Transverse colon (tissue), 4 donors: ENCODE measurements around the gene ITIH4. TPM values are rescaled to one million over a fixed set of nuclear protein-coding genes. Genes with fewer than 3 reads are reported as not detected.

Source experiments
- DNase-seq: peaks from one replicate; pipeline ENCODE4 v3.0.0-alpha.2; 2019
- H3K27ac ChIP-seq, 4 donors: fragments of 200-600 bp; sonication (generic); 2 replicates each; pipeline ENCODE4 v1.5.1; 2016 to 2018; ENCODE audit warnings: inconsistent platforms in 4 of 4
- H3K27me3 ChIP-seq: fragments of 200-600 bp; sonication (generic); 2 replicates; pipeline ENCODE4 v1.5.1; 2017; ENCODE audit warnings: inconsistent platforms
- H3K36me3 ChIP-seq, 4 donors: fragments of 200-600 bp; sonication (generic); 2 replicates each; pipeline ENCODE4 v1.5.1; 2017 to 2019; ENCODE audit warnings: inconsistent platforms in 4 of 4
- H3K4me1 ChIP-seq, 4 donors: fragments of 200-600 bp; sonication (generic); 2 replicates each; pipeline ENCODE4 v1.5.1; 2017 to 2020; ENCODE audit warnings: inconsistent platforms in 4 of 4
- H3K4me3 ChIP-seq, 4 donors: fragments of 200-600 bp; sonication (generic); 1 replicate in 1 of 4; 2 replicates in 3 of 4; pipeline versions ENCODE4 v1.5.1 to v1.6.1; 2017 to 2019; ENCODE audit warnings: inconsistent platforms in 4 of 4
- H3K9me3 ChIP-seq, 2 donors: fragments of 200-600 bp; sonication (generic); 2 replicates each; pipeline ENCODE4 v1.5.1; 2017 to 2019; ENCODE audit warnings: inconsistent platforms in 2 of 2
- EP300 ChIP-seq: sonication (generic); formaldehyde crosslinking; IDR thresholded peaks from one replicate; pipeline ENCODE4 v1.6.1; 2017; ENCODE audit warnings: antibody characterized with exemption, low read depth
- POLR2A ChIP-seq: fragments of 450-650 bp; IDR thresholded peaks from one replicate; pipeline ENCODE4 v1.6.1; 2016; ENCODE audit warnings: antibody characterized with exemption, mild to moderate bottlenecking, moderate library complexity
- POLR2AphosphoS5 ChIP-seq, 3 donors: sonication (generic); formaldehyde crosslinking; IDR thresholded peaks; one replicate each; pipeline ENCODE4 v1.6.1; 2016; ENCODE audit warnings: antibody characterized with exemption in 3 of 3
- whole genome bisulfite sequencing, 2 donors: methylation state at CpG; one replicate each; pipeline ENCODE4 v1.1.5; 2018; ENCODE audit warnings: low coverage in 1 of 2; 5-methylcytosine and 5-hydroxymethylcytosine counted together
- in situ Hi-C, 4 donors: fragments of 200-750 bp; cut with MboI; loops; one replicate each; pipeline versions ENCODE4 v1.15.0 to v1.15.1; 2017; ENCODE audit warnings: low sequenced_read_pairs in 3 of 4, low pct_ligation_motif_present in 1 of 4, low pct_unique_long_range_greater_than_20kb in 1 of 4
- intact Hi-C: fragments of 100-400 bp; cut with DNase I; formaldehyde crosslinking; loops from one replicate; pipeline ENCODE4 v1.15.1; 2023; ENCODE audit warnings: low total_unique reads
- total RNA-seq, 4 donors: library from RNA; depleted of rRNA; stranded (reverse); fragments of >200 nt; gene quantifications; one replicate each; pipeline ENCODE4 v1.1.0, GENCODE V29; 2016
- TF ChIP-seq, protein P1 (sequence below), 5 experiments: fragments of 200-600 bp in 3 of 5; fragments of 450-650 bp in 2 of 5; sonication (generic) in 3 of 5; IDR thresholded peaks; 1 replicate in 2 of 5; 2 replicates in 3 of 5; pipeline ENCODE4 v1.5.1; 2016 to 2017; ENCODE audit warnings: antibody characterized with exemption in 5 of 5, inconsistent platforms in 3 of 5, mild to moderate bottlenecking in 2 of 5, moderate library complexity in 1 of 5

Gene ITIH4
- total RNA-seq, 4 donors from 2014 or later: 0.60 to 9.5 (median 4.9) TPM

DNA sequence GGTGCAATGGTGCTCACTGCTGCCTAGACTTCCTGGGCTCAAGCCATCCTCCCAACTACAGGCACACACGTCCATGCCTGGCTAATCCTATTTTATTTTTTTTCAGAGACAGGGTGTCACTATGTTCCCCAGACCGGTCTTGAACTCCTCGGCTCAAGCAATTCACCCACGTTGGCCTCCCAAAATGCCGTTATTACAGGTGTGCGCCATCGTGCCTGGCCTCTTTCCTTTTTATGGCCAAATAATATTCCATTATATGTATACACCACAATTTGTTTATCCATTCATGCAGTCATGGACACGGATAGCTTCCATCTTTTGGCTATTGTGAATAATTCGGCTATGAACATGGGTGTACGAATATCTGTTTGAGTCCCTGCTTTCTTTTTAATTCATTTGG lies 58.8 kb downstream of the ITIH4 start:
- no peaks in the 10 kb centered on the region for H3K9me3 ChIP-seq
- in situ Hi-C loops (no loop called here), intact Hi-C loops (no loop called here)
- peaks cover 7 to 19% (median 13%) of the 10 kb centered on the region in 4 donors for H3K4me1 ChIP-seq
- no peak overlapping the region for H3K4me3 ChIP-seq
- WGBS, 2 donors: 94 to 95% methylated on average over 8 to 10 of the region's 10 CpGs
- no peak for TF ChIP-seq EP300
- no peak for TF ChIP-seq POLR2AphosphoS5 (IDR thresholded peaks at IDR 0.05)
- TF ChIP-seq, protein P1, sequence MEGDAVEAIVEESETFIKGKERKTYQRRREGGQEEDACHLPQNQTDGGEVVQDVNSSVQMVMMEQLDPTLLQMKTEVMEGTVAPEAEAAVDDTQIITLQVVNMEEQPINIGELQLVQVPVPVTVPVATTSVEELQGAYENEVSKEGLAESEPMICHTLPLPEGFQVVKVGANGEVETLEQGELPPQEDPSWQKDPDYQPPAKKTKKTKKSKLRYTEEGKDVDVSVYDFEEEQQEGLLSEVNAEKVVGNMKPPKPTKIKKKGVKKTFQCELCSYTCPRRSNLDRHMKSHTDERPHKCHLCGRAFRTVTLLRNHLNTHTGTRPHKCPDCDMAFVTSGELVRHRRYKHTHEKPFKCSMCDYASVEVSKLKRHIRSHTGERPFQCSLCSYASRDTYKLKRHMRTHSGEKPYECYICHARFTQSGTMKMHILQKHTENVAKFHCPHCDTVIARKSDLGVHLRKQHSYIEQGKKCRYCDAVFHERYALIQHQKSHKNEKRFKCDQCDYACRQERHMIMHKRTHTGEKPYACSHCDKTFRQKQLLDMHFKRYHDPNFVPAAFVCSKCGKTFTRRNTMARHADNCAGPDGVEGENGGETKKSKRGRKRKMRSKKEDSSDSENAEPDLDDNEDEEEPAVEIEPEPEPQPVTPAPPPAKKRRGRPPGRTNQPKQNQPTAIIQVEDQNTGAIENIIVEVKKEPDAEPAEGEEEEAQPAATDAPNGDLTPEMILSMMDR (IDR thresholded peaks at IDR 0.05): no peak
- TF ChIP-seq POLR2A: no peak
- H3K27me3 ChIP-seq: no peaks in the 10 kb centered on the region
- DNase-seq: no peak
- H3K27ac ChIP-seq: peak overlapping the region; percentile 80 to 83 (median 81)
- H3K36me3 ChIP-seq: peaks cover 0 to 7% (median 0%) of the 10 kb centered on the region in 4 donors

DNA sequence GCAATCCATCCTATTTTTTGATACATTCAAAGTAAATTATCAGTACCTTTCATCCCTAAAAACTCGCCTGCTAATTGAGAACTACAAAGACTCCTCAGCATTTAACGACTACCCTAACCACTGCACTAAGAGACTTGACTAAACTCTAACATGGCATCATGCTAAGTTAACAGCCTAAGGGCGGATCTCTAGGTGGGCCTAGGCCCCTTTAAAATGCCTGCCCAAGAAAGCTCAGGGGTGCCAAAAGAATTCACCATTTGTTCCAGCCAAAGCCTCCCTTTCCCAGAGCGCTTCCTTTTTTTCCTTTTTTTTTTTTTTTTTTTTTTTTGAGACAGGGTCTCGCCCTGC lies 59.2 kb downstream of the ITIH4 start:
- DNase-seq: no peak
- Histone ChIP-seq H3K27me3 (no peaks in the 10 kb centered on the region), H3K27ac (peak overlapping the region; percentile 80 to 83 (median 81)), H3K4me3 (peak overlapping the region; percentile 9 to 91 (median 73)), H3K4me1 (peaks cover 7 to 19% (median 13%) of the 10 kb centered on the region in 4 donors), H3K36me3 (peaks cover 0 to 7% (median 0%) of the 10 kb centered on the region in 4 donors), H3K9me3 (no peaks in the 10 kb centered on the region)
- TF ChIP-seq EP300 (no peak), POLR2AphosphoS5 (IDR thresholded peaks at IDR 0.05) (no peak), POLR2A (no peak)
- TF ChIP-seq, protein P1 (IDR thresholded peaks at IDR 0.05): no peak
- in situ Hi-C loops (no loop called here), intact Hi-C loops (no loop called here)
- 44 to 65% methylated on average over 2 to 5 of the region's 5 CpGs for WGBS, 2 donors

DNA sequence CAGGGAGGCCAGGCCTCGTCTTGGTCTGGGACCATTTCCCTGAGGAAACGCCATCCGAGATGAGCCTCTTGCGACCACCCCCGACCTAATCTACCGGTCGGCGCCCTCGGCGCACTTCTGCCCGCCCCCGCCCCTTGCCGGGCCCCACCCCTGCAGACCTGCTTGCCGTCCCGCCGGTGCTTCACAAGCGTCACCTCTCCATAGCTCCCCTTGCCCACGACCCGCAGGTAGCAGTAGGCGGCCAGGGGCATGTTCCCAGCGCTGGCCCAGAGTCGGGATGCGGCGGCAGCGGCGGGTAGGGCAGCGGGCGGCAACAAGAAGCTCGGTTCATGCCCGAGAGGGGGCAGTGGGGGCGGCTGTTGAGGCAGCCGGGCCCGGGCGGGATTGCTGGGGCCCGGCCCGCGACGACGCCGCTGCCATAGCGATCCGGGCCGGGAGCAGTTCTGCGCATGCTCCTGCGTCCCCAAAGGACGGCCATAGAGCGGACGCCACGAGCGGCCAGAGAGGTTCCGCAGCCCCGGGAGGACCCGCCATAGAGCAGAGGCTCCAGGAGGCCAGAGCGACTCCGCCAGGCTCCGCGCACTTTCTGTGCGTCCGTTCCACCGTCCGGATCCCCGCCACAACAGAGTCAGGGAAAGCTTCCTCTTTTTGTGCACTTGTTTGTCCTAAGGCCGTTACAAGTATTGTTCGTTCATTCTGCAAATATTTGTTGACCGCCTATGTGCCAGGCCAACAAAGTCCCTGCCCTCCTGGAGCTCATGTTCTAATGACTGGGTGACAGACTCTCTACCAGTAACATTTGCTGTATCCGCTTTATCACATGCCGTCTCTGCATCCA lies 59.8 kb downstream of the ITIH4 start, which contains the start of gene NEK4:
Gene NEK4, minus strand, starts transcription at position 445 of the 838 bp plus-strand sequence. Its CDS starts 194 bp downstream, at position 251.
- H3K36me3 ChIP-seq: peaks cover 0 to 12% (median 3%) of the 10 kb centered on the region in 4 donors
- no peaks in the 10 kb centered on the region for H3K9me3 ChIP-seq
- DNase-seq: peak; percentile 95
- 1 to 7% methylated on average over 5 to 57 of the region's 67 CpGs for WGBS, 2 donors
- in situ Hi-C loops (no loop called here), intact Hi-C loops (no loop called here)
- H3K27ac ChIP-seq: peak within 1 kb of the TSS; percentile 80 to 83 (median 81)
- no peaks in the 10 kb centered on the region for H3K27me3 ChIP-seq
- H3K4me1 ChIP-seq: peaks cover 7 to 19% (median 13%) of the 10 kb centered on the region in 4 donors
- TF ChIP-seq POLR2AphosphoS5 (IDR thresholded peaks at IDR 0.05): peak; percentile 82 to 85 (median 82)
- no peak for TF ChIP-seq EP300
- TF ChIP-seq, protein P1 (IDR thresholded peaks at IDR 0.05): peak in 1 of 5 experiments; percentile 2
- TF ChIP-seq POLR2A: peak; percentile 81
- peak within 1 kb of the TSS; percentile 56 to 93 (median 90) for H3K4me3 ChIP-seq

DNA sequence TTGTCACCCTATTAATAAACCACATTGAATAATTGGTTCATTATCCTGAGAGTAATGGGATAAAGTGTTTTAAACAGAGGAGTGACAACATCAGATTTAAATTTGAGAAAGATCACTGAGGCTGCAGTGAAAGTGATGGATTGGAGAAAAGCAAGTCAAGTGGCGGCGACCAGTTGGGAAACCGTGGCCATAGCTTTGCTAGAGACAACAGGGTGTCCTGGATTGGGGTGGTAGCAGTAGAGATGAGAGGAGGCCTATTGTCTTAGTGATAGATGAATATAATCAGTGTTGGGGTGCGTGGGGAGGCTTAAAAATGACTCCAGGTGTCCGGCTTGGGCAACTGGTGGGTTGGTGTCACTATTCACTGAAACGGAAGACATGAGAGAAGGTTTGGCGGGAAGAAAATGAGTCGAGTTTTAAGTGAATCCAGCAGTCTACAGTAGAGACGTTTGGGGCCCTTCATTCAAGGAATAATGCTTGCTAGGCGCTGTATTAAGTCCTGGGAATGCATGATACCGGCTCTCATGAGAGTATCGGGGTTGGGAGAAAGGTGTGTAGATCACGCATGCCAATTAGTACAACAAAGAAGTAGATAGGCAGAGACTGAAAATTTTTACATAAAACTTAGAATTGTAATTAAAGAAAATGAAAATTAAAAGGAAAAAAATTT lies 60.6 kb downstream of the ITIH4 start:
- peak overlapping the region; percentile 56 to 93 (median 90) for H3K4me3 ChIP-seq
- intact Hi-C loops (no loop called here), in situ Hi-C loops (no loop called here)
- no peak for TF ChIP-seq POLR2A
- TF ChIP-seq, protein P1 (IDR thresholded peaks at IDR 0.05): no peak
- no peak for TF ChIP-seq EP300
- no peak for TF ChIP-seq POLR2AphosphoS5 (IDR thresholded peaks at IDR 0.05)
- peaks cover 4 to 19% (median 13%) of the 10 kb centered on the region in 4 donors for H3K4me1 ChIP-seq
- peak overlapping the region; percentile 80 to 83 (median 81) for H3K27ac ChIP-seq
- H3K36me3 ChIP-seq: peaks cover 0 to 16% (median 7%) of the 10 kb centered on the region in 4 donors
- H3K27me3 ChIP-seq: no peaks in the 10 kb centered on the region
- 23 to 26% methylated on average over 13 of the region's 13 CpGs for WGBS, 2 donors
- H3K9me3 ChIP-seq: no peaks in the 10 kb centered on the region
- DNase-seq: no peak
